HepG2 (cell line): ENCODE results near the gene TUFM. TPM values are rescaled to one million over a fixed set of nuclear protein-coding genes. Genes with fewer than 3 reads are reported as not detected.

Source experiments
- AGO2 ChIP-seq: fragments of 200-400 bp; formaldehyde crosslinking; optimal IDR thresholded peaks from 2 replicates; pipeline ENCODE3; 2017; ENCODE audit warnings: mild to moderate bottlenecking, low read depth, low read length, moderate library complexity
- ATF7 ChIP-seq, 2 experiments: fragments of 450-650 bp in 1 of 2; sonication (generic) in 1 of 2; formaldehyde crosslinking in 1 of 2; IDR thresholded peaks; 2 replicates each; pipeline versions ENCODE4 v1.4.0 to v1.6.1; 2016 to 2020; ENCODE audit warnings: antibody characterized with exemption in 1 of 2, mild to moderate bottlenecking in 1 of 2, missing genetic modification reagents in 1 of 2
- ATF7-NPFF ChIP-seq: sonication (generic); formaldehyde crosslinking; IDR thresholded peaks from 2 replicates; pipeline ENCODE4 v1.8.1; 2023; ENCODE audit warnings: mild to moderate bottlenecking, low read depth, missing genetic modification reagents, moderate library complexity
- BRCA1 ChIP-seq: sonication (generic); formaldehyde crosslinking; IDR thresholded peaks from 2 replicates; pipeline ENCODE4 v1.4.0; 2020; ENCODE audit warnings: missing genetic modification reagents
- CENPT ChIP-seq: sonication (generic); formaldehyde crosslinking; IDR thresholded peaks from 2 replicates; pipeline ENCODE4 v1.8.0; 2022; ENCODE audit warnings: low read depth, mild to moderate bottlenecking, moderate library complexity, missing genetic modification reagents
- CHCHD3 ChIP-seq: sonication (generic); formaldehyde crosslinking; IDR thresholded peaks from 2 replicates; pipeline ENCODE4 v1.8.0; 2022; ENCODE audit warnings: mild to moderate bottlenecking, missing genetic modification reagents, moderate library complexity
- HNRNPL ChIP-seq: fragments of 200-400 bp; formaldehyde crosslinking; IDR thresholded peaks from 2 replicates; pipeline ENCODE4 v1.6.1; 2017; ENCODE audit warnings: mild to moderate bottlenecking, low read depth, low read length
- HOXA5 ChIP-seq: sonication (generic); formaldehyde crosslinking; IDR thresholded peaks from 2 replicates; pipeline ENCODE4 v1.4.0; 2020; ENCODE audit warnings: missing genetic modification reagents
- JUNB ChIP-seq: sonication (generic); formaldehyde crosslinking; IDR thresholded peaks from 2 replicates; pipeline ENCODE4 v1.8.0; 2022; ENCODE audit warnings: missing genetic modification reagents, mild to moderate bottlenecking, borderline replicate concordance
- MAFK ChIP-seq, 2 experiments: IDR thresholded peaks in 1 of 2; conservative IDR thresholded peaks in 1 of 2; 2 replicates each; pipeline ENCODE4 v1.6.1; 2011; ENCODE audit warnings: improper control_type of control experiment in 2 of 2, low read length in 2 of 2
- MED8 ChIP-seq: sonication (generic); formaldehyde crosslinking; IDR thresholded peaks from 2 replicates; pipeline ENCODE4 v1.8.1; 2023; ENCODE audit warnings: mild to moderate bottlenecking, missing genetic modification reagents; ENCODE audit not compliant: insufficient replicate concordance
- MLLT10 ChIP-seq: sonication (generic); formaldehyde crosslinking; IDR thresholded peaks from 2 replicates; pipeline ENCODE4 v1.4.0; 2020; ENCODE audit warnings: missing genetic modification reagents
- NFKB2 ChIP-seq: sonication (generic); formaldehyde crosslinking; IDR thresholded peaks from 2 replicates; pipeline ENCODE4 v1.4.0; 2020; ENCODE audit warnings: missing genetic modification reagents, borderline replicate concordance
- PTBP1 ChIP-seq: fragments of 200-400 bp; formaldehyde crosslinking; IDR thresholded peaks from 2 replicates; pipeline ENCODE4 v1.6.1; 2018; ENCODE audit warnings: low read length, low read depth; ENCODE audit not compliant: poor library complexity, severe bottlenecking
- RERE ChIP-seq: IDR thresholded peaks from 2 replicates; pipeline ENCODE4 v1.6.1; 2016; ENCODE audit warnings: low read depth, missing genetic modification reagents, missing compliant biosample characterization
- SMARCC2 ChIP-seq: fragments of 450-650 bp; IDR thresholded peaks from 2 replicates; pipeline ENCODE4 v1.6.1; 2017; ENCODE audit warnings: antibody characterized with exemption, mild to moderate bottlenecking
- SMC3 ChIP-seq: IDR thresholded peaks from 2 replicates; pipeline ENCODE4 v1.6.1; 2011; ENCODE audit warnings: low read length, improper control_type of control experiment
- SRY ChIP-seq: sonication (generic); formaldehyde crosslinking; IDR thresholded peaks from 2 replicates; pipeline ENCODE4 v1.8.0; 2022; ENCODE audit warnings: mild to moderate bottlenecking, missing genetic modification reagents
- SSRP1 ChIP-seq: IDR thresholded peaks from 2 replicates; pipeline ENCODE4 v1.6.1; 2016; ENCODE audit warnings: control low read depth
- ZFX ChIP-seq: sonication (generic); formaldehyde crosslinking; IDR thresholded peaks from 2 replicates; pipeline ENCODE4 v1.4.0; 2020; ENCODE audit warnings: mild to moderate bottlenecking, low read depth, missing genetic modification reagents, moderate library complexity
- ZNF264 ChIP-seq: sonication (generic); formaldehyde crosslinking; IDR thresholded peaks from 2 replicates; pipeline ENCODE4 v1.4.0; 2020; ENCODE audit warnings: missing genetic modification reagents
- ZNF326 ChIP-seq: sonication (generic); formaldehyde crosslinking; IDR thresholded peaks from 2 replicates; pipeline ENCODE4 v1.4.0; 2020; ENCODE audit warnings: missing genetic modification reagents, borderline replicate concordance
- ZNF530 ChIP-seq: sonication (generic); formaldehyde crosslinking; IDR thresholded peaks from 2 replicates; pipeline ENCODE4 v1.5.0; 2020; ENCODE audit warnings: low read depth, mild to moderate bottlenecking, missing genetic modification reagents
- ZNF562 ChIP-seq: sonication (generic); formaldehyde crosslinking; IDR thresholded peaks from 2 replicates; pipeline ENCODE4 v1.8.0; 2022; ENCODE audit warnings: missing genetic modification reagents, borderline replicate concordance
- ZNF703 ChIP-seq: sonication (generic); formaldehyde crosslinking; IDR thresholded peaks from 2 replicates; pipeline ENCODE4 v1.5.1; 2020; ENCODE audit warnings: missing genetic modification reagents, mild to moderate bottlenecking, moderate library complexity, borderline replicate concordance
- polyA plus RNA-seq, 8 experiments: library from polyadenylated mRNA; depleted of rRNA in 3 of 8; stranded (reverse) in 7 of 8; unstranded in 1 of 8; fragments of >200 nt; fragmentation: Illumina TruSeq in 4 of 8; extraction: Trizol in 4 of 8; gene quantifications; 2 replicates each; pipeline versions ENCODE4 v1.2.1 to v1.2.3, GENCODE V29; 2011 to 2016; ENCODE audit warnings: low read depth in 4 of 8, missing spikeins in 1 of 8, mixed read lengths in 1 of 8; ENCODE audit not compliant: insufficient read depth in 1 of 8
- total RNA-seq, 5 experiments: library from RNA; depleted of rRNA; stranded (reverse); fragments of >200 nt; fragmentation: Illumina TruSeq; extraction: Trizol; gene quantifications; 2 replicates each; pipeline ENCODE4 v1.2.3, GENCODE V29; 2016; ENCODE audit warnings: low read depth in 1 of 5

The TUFM gene
- total and polyA plus RNA-seq, 2 of the 13 experiments (the other 11 are each of a cell fraction or from before 2014, with no cell fraction given), result 206 to 298 TPM

- TF ChIP-seq RERE (CRISPR knock-in tag), result no peak
- no peak for TF ChIP-seq SRY
- no peak for TF ChIP-seq CHCHD3 (CRISPR knock-in tag)
- no peak for TF ChIP-seq HOXA5 (CRISPR knock-in tag)
- TF ChIP-seq ZNF530 (CRISPR knock-in tag), result 0 out of 2 replicates have a peak, but pooled peaks have one; percentile 65
- TF ChIP-seq ZNF562 (CRISPR knock-in tag), result no peak
- TF ChIP-seq MLLT10 (CRISPR knock-in tag), result no peak
- TF ChIP-seq MAFK (conservative IDR thresholded peaks at IDR 0.05 in 1 of 2, IDR thresholded peaks at IDR 0.05 in 1 of 2; ENCODE audit: low read length in 2 of 2), result no peak
- TF ChIP-seq ZNF703 (CRISPR knock-in tag), result 0 out of 2 replicates have a peak, but pooled peaks have one; percentile 18
- TF ChIP-seq CENPT (CRISPR knock-in tag), result no peak
- TF ChIP-seq SSRP1 (CRISPR knock-in tag), result no peak
- no peak for TF ChIP-seq ZNF264 (CRISPR knock-in tag)
- no peak for TF ChIP-seq AGO2
- TF ChIP-seq JUNB (CRISPR knock-in tag), result no peak
- TF ChIP-seq ATF7 (IDR thresholded peaks at IDR 0.05), result no peak
- no peak for TF ChIP-seq ATF7 (CRISPR knock-in tag; IDR thresholded peaks at IDR 0.05)
- TF ChIP-seq HNRNPL, result no peak
- no peak for TF ChIP-seq ATF7-NPFF (CRISPR knock-in tag)
- no peak for TF ChIP-seq ZFX
- no peak for TF ChIP-seq NFKB2 (CRISPR knock-in tag)
- no peak for TF ChIP-seq ZNF326 (CRISPR knock-in tag)
- TF ChIP-seq MED8 (CRISPR knock-in tag), result no peak
- no peak for TF ChIP-seq SMC3
- no peak for TF ChIP-seq SMARCC2
- 0 out of 2 replicates have a peak, but pooled peaks have one; percentile 15 for TF ChIP-seq BRCA1 (CRISPR knock-in tag)
- no peak for TF ChIP-seq PTBP1
Measured at GRCh38 chr16:28821874-28822519, 24.2 kb downstream of the TUFM start (continued).
